Panc1 (cell line): ENCODE results near the gene RNFT1.
"Not testable (repeated sequence)": the region's sequence is repeated elsewhere in the genome, so short reads cannot be mapped to it uniquely, and the experiment has no call there.

Source experiments
- POLR2AphosphoS5 ChIP-seq: IDR thresholded peaks from 2 replicates; pipeline ENCODE4 v1.6.1; 2012; ENCODE audit warnings: mild to moderate bottlenecking, low read depth, low read length, moderate library complexity
- SIN3A ChIP-seq: IDR thresholded peaks from 2 replicates; pipeline ENCODE4 v1.6.1; 2012; ENCODE audit warnings: low read depth, mild to moderate bottlenecking, low read length, moderate library complexity, borderline replicate concordance; ENCODE audit not compliant: insufficient read depth
- TCF7L2 ChIP-seq: IDR thresholded peaks from 2 replicates; pipeline ENCODE4 v1.6.1; 2011; ENCODE audit warnings: mild to moderate bottlenecking, low read depth, low read length, inconsistent platforms
- TF ChIP-seq, protein P1 (sequence below): fragments of 450-650 bp; IDR thresholded peaks from 2 replicates; pipeline ENCODE4 v1.5.1; 2017; ENCODE audit warnings: mild to moderate bottlenecking
- TF ChIP-seq, protein P2 (sequence below), 2 experiments: IDR thresholded peaks; 2 replicates each; pipeline ENCODE4 v1.6.1; 2011 to 2012; ENCODE audit warnings: low read depth in 2 of 2, control low read depth in 1 of 2, low read length in 1 of 2, mild to moderate bottlenecking in 1 of 2, moderate library complexity in 1 of 2; ENCODE audit not compliant: insufficient read depth in 1 of 2

DNA sequence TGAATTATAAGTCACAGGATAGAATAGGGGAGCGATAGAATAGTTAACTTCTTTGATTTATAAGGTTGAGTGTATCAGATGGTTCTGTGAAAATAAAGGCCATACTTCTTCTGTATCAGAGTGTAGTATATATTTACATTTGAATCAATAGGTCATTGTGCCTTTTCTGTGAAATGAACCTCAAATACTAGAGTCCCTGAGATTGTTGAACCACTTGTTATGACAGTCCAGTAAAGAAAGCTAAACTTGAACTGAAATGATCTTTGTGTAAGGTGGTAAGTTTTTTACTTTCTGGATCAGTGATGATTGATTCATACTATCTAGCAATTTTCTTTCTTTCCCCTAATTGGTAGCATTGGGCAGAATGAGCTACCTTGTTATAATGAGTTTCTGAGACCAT, 31.2 kb downstream of the RNFT1 start:
- TF ChIP-seq, protein P1, sequence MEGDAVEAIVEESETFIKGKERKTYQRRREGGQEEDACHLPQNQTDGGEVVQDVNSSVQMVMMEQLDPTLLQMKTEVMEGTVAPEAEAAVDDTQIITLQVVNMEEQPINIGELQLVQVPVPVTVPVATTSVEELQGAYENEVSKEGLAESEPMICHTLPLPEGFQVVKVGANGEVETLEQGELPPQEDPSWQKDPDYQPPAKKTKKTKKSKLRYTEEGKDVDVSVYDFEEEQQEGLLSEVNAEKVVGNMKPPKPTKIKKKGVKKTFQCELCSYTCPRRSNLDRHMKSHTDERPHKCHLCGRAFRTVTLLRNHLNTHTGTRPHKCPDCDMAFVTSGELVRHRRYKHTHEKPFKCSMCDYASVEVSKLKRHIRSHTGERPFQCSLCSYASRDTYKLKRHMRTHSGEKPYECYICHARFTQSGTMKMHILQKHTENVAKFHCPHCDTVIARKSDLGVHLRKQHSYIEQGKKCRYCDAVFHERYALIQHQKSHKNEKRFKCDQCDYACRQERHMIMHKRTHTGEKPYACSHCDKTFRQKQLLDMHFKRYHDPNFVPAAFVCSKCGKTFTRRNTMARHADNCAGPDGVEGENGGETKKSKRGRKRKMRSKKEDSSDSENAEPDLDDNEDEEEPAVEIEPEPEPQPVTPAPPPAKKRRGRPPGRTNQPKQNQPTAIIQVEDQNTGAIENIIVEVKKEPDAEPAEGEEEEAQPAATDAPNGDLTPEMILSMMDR = not testable (repeated sequence)
- TF ChIP-seq, protein P2, sequence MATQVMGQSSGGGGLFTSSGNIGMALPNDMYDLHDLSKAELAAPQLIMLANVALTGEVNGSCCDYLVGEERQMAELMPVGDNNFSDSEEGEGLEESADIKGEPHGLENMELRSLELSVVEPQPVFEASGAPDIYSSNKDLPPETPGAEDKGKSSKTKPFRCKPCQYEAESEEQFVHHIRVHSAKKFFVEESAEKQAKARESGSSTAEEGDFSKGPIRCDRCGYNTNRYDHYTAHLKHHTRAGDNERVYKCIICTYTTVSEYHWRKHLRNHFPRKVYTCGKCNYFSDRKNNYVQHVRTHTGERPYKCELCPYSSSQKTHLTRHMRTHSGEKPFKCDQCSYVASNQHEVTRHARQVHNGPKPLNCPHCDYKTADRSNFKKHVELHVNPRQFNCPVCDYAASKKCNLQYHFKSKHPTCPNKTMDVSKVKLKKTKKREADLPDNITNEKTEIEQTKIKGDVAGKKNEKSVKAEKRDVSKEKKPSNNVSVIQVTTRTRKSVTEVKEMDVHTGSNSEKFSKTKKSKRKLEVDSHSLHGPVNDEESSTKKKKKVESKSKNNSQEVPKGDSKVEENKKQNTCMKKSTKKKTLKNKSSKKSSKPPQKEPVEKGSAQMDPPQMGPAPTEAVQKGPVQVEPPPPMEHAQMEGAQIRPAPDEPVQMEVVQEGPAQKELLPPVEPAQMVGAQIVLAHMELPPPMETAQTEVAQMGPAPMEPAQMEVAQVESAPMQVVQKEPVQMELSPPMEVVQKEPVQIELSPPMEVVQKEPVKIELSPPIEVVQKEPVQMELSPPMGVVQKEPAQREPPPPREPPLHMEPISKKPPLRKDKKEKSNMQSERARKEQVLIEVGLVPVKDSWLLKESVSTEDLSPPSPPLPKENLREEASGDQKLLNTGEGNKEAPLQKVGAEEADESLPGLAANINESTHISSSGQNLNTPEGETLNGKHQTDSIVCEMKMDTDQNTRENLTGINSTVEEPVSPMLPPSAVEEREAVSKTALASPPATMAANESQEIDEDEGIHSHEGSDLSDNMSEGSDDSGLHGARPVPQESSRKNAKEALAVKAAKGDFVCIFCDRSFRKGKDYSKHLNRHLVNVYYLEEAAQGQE (IDR thresholded peaks at IDR 0.05; ENCODE audit: insufficient read depth in 1 of 2, low read depth in 2 of 2, low read length in 1 of 2) = not testable (repeated sequence)
- TF ChIP-seq POLR2AphosphoS5, TCF7L2, SIN3A: not testable (repeated sequence)
